Transverse colon (tissue), 4 donors: ENCODE results near the gene AP1G2.

Experiments
- EP300 ChIP-seq: sonication (generic); formaldehyde crosslinking; IDR thresholded peaks from one replicate; pipeline ENCODE4 v1.6.1; 2017; ENCODE audit warnings: antibody characterized with exemption, low read depth
- POLR2A ChIP-seq: fragments of 450-650 bp; IDR thresholded peaks from one replicate; pipeline ENCODE4 v1.6.1; 2016; ENCODE audit warnings: antibody characterized with exemption, mild to moderate bottlenecking, moderate library complexity
- POLR2AphosphoS5 ChIP-seq, 3 donors: sonication (generic); formaldehyde crosslinking; IDR thresholded peaks; one replicate each; pipeline ENCODE4 v1.6.1; 2016; ENCODE audit warnings: antibody characterized with exemption in 3 of 3
- TF ChIP-seq, protein P1 (sequence below), 5 experiments: fragments of 200-600 bp in 3 of 5; fragments of 450-650 bp in 2 of 5; sonication (generic) in 3 of 5; IDR thresholded peaks; 1 replicate in 2 of 5; 2 replicates in 3 of 5; pipeline ENCODE4 v1.5.1; 2016 to 2017; ENCODE audit warnings: antibody characterized with exemption in 5 of 5, inconsistent platforms in 3 of 5, mild to moderate bottlenecking in 2 of 5, moderate library complexity in 1 of 5

- TF ChIP-seq, protein P1, sequence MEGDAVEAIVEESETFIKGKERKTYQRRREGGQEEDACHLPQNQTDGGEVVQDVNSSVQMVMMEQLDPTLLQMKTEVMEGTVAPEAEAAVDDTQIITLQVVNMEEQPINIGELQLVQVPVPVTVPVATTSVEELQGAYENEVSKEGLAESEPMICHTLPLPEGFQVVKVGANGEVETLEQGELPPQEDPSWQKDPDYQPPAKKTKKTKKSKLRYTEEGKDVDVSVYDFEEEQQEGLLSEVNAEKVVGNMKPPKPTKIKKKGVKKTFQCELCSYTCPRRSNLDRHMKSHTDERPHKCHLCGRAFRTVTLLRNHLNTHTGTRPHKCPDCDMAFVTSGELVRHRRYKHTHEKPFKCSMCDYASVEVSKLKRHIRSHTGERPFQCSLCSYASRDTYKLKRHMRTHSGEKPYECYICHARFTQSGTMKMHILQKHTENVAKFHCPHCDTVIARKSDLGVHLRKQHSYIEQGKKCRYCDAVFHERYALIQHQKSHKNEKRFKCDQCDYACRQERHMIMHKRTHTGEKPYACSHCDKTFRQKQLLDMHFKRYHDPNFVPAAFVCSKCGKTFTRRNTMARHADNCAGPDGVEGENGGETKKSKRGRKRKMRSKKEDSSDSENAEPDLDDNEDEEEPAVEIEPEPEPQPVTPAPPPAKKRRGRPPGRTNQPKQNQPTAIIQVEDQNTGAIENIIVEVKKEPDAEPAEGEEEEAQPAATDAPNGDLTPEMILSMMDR (IDR thresholded peaks at IDR 0.05): no peak
- TF ChIP-seq POLR2A: no peak
- no peak for TF ChIP-seq EP300
- no peak for TF ChIP-seq POLR2AphosphoS5 (IDR thresholded peaks at IDR 0.05)
Observed at GRCh38 chr14:23603103-23603502, 35.5 kb upstream of the AP1G2 start.
